ENCODE data around the gene PRDM2.
A peak's percentile ranks its signal among the peaks of the same experiment; 100 is the strongest.
"Not testable (repeated sequence)": the region's sequence is repeated elsewhere in the genome, so short reads cannot be mapped to it uniquely, and the experiment has no call there.

Gene PRDM2

GRCh38 chr1:13699936-13700520 lies at the start of gene PRDM2:
PRDM2 (plus strand) TSS chr1:13700188; CDS start chr1:13715606, 15,418 bp downstream.
- peak; percentile 31 for DNase-seq

- no peak for DNase-seq
Observed at GRCh38 chr1:13651279-13651678, 48.7 kb upstream of the PRDM2 start.

DNA sequence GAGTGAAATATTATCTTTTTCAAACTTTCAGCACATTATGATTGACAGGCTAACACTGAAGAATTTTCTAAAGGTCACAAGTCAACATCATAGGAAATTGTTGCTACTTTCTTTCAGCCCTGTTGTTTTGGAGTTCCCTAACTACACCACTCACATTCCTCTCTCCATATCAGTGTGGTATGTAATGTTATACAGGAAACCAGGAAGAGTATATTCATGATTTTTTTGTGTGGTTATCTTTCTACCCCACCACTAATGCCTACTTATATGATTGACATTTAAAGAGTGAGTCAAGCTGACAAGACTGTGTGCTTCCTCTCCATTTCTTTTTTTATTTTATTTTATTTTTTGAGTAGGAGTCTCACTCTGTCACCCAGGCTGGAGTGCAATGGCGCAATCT lies 47.8 kb upstream of the PRDM2 start:
- DNase-seq: no peak

DNA sequence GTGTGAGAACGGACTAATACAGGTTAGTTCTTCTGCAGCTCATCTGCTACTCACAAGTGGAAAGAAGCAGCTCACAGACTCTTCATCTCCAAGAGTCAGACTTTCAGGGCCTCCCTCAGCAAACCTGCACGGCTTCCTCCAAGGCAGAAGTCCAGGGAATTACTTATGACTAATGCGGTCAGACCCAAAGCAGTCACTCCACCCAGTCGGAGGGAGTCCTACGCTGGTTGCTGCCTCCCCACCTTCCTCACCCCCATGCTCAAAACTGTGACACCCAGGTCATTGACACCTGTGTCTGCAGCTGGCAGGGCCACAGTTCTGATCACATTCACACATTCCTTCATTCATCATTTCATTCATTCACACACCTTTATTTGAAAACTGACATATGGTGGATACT lies 38.4 kb upstream of the PRDM2 start:
- DNase-seq: no peak

DNA sequence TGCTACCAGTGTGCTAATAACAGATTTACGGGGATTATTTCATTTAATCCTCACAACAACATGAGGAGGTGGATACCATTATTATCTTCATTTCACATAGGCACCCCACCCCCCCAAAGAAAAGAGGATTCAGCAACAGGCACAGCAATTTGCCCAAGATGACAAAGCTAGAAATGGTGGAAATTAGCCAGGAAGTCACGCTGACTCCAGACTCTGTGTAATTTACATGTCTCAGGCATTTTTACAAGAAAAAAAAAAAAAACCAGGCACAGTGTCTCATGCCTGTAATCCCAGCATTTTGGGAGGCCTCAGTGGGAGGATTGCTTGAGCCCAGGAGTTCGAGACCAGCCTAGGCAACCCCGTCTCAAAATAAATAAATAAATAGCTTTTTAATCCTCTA lies 37.5 kb upstream of the PRDM2 start:
- DNase-seq: no peak

DNA sequence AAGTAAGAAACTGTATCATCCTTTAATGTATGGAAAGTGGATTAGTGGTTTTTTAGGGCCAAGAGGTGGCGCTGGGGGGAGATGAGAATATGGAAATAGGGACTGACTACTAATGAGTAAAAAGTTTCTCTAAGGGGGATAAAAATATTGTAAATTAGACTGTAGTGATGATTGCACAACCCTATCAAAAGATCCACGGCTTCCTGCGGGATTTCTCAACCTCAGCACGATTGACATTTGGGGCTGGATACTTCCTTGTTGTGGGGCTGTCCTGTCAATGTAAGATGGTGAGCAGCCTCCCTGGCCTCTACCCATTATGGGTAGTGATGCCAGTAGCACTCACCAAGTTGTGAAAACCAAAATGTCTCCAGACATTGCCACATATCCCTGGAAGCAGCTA lies 36.0 kb upstream of the PRDM2 start:
- no peak for DNase-seq

GRCh38 chr1:13664451-13664850 lies 35.5 kb upstream of the PRDM2 start:
- DNase-seq: no peak

DNA sequence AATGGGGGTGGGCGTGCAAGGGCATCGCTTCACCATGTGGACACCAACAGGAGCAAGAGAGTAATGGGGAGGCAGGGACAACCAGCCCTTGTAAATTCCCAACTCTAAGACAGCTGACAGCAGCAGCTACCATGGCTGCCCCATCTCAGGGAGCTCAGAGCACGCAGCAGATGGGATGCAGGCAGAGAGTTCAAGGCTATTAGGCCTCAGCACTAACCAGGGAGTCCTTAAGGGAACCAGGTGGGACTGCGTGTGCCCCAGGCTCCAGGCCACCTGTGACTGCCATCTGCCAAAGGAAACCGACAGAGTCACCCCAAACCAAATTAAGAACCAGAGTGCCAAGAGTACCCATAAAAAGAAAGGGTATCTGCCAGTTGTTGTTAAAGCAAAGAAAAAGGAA lies 33.7 kb upstream of the PRDM2 start:
- DNase-seq: no peak

DNA sequence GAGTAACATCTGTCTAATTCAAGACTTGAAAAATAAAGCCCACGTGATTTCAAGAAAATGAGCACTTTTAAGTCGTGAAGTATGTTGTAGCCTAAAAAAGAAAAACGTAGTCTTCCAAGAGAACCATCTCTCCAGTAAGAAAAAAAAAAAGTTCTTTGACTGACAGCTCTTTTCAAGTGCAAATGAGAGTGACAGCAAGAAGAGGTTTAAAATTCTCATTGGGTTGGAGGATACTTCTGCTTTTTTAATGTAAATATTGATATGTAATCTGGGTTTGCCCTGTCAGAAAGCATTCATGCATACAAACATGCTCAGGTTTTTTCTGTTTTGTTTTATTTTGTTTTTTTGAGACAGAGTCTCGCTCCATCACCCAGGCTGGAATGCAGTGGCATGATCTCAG lies 32.3 kb upstream of the PRDM2 start:
- DNase-seq: no peak

GRCh38 chr1:13674377-13674776 lies 25.6 kb upstream of the PRDM2 start:
- no peak for DNase-seq

DNA sequence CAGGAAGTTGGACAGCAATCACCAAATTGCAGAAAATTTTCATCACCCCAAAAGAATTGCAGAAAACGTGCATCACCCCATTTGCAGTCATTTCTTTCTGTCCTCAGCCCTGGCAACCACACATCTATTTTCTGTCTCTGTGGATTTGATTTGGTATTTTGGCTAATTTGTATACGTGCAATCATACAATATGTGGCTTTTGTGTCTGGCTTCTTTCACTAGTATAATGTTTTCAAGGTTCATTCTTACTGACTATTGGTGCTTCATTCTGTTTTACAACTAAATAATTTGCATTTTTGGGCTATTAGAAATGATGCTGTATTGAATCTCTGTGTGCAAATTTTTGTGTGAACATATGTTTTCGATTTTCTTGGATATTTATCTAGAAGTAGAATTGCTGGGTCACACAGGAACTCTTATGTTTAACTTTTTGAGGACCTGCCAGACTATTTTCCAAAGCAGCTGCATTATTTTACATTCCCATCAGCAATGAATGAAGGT lies 24.8 kb upstream of the PRDM2 start:
- DNase-seq: no peak

- DNase-seq: no peak
Observed at GRCh38 chr1:13677896-13678295, 22.1 kb upstream of the PRDM2 start.

GRCh38 chr1:13679651-13680050 lies 20.3 kb upstream of the PRDM2 start:
- no peak for DNase-seq

- not testable (repeated sequence) for DNase-seq
Observed at GRCh38 chr1:13680609-13681008, 19.4 kb upstream of the PRDM2 start.

DNA sequence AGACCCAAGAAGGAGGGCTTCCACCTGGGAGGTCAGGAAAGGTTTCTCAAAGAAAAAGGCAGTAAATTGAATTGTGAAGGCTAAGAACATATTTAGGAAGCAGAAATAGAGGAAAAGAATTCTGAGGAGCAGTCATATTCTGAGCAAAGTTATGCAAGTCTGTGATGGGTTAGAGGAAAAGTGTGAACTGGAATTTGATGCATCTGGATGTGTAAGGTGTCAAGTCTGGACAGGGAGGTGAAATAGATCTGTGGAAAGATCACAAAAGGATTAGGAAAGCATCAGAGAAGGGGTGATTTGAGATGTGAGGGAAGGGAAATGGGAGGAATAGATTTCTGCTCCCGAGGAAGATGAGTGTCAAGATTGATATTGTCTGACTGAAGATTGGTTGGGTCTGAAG lies 18.1 kb upstream of the PRDM2 start:
- no peak for DNase-seq

DNA sequence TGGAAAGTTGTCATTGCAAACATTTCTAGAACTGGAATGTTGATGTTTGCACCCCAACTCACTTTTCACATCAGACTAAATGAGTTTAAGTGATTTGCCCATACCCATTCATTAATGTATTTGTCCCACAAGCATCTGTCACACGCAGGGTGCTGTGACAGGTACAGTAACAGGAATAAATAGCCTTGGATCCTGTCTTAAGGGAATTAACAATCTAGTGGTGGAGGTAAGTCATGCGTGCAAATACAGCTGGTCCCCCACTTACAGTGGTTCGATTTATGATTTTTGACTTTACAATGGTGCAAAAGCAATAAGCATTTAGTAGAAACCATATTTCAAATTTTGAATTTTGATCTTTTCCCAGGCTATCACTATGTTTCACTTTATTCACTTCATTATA lies 17.5 kb upstream of the PRDM2 start:
- DNase-seq: no peak

DNA sequence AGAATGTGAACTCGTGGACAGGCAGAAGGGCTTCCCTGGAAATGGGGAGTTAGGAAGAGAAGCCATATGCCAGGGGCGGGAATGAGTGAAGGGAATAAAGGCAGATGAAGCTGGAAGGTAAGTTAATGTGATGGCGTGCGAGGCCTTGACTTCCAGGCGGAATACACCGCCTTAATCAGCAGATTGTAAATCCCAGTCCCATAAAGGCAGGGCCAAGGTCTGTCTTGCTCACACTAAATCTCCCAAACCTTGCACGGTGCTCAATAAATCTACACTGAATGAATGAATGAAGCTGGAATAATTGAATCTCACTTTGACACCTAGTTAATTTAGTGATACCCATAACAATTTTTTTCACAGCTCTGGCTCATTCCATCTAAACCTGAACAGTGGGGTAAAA lies 16.8 kb upstream of the PRDM2 start:
- DNase-seq: no peak

- DNase-seq: no peak
Observed at GRCh38 chr1:13687151-13687715, 12.8 kb upstream of the PRDM2 start.

DNA sequence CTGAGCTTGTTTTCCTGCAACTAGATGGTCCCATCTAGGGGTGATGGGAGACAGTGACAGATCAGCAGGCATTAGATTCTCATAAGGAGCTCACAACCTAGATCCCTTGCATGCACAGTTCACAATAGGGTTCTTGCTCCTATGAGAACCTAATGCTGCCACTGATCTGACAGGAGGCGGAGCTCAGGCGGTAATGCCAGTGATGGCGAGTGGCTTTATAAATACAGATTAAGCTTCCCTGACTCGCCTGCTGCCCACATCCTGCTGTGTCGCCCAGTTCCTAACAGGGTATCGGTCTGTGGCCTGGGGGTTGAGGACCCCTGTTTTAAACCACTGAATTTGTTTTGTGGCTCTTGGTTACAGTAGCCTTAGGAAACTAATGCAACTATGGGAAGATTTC lies 6.9 kb upstream of the PRDM2 start:
- DNase-seq: not testable (repeated sequence)

GRCh38 chr1:13694886-13695684 lies 4.9 kb upstream of the PRDM2 start:
- no peak for DNase-seq

DNA sequence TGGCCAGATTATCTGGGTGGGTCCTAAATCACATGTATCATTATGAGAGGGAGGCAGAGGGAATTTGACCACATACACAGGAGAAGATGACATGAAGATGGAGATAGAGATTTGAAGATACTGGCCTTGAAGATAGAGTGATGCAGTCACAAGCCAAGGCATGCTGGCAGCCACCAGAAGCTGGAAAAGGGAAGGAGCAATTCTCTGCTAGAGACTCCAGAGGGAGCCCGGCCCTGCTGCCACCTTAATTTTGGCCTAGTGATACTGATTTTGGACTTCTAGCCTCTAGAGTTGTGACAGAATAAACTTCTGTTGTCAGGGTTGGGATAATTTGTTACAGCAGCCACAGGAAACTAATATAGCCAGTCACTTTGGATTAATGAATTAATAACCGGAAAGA lies 2.2 kb upstream of the PRDM2 start:
- no peak for DNase-seq

GRCh38 chr1:13699510-13699909 lies 478 bp upstream of the PRDM2 start:
- DNase-seq: no peak

- peak; percentile 20 for DNase-seq
Observed at GRCh38 chr1:13700521-13701270, 708 bp downstream of the PRDM2 start.

- no peak for DNase-seq
Observed at GRCh38 chr1:13701271-13701640, 1.3 kb downstream of the PRDM2 start.
